ENCODE measurements around the gene PPP1R9A.

GRCh38 chr7:95255691-95256090, 348.3 kb downstream of the PPP1R9A start:
- TF ChIP-seq, protein P1, sequence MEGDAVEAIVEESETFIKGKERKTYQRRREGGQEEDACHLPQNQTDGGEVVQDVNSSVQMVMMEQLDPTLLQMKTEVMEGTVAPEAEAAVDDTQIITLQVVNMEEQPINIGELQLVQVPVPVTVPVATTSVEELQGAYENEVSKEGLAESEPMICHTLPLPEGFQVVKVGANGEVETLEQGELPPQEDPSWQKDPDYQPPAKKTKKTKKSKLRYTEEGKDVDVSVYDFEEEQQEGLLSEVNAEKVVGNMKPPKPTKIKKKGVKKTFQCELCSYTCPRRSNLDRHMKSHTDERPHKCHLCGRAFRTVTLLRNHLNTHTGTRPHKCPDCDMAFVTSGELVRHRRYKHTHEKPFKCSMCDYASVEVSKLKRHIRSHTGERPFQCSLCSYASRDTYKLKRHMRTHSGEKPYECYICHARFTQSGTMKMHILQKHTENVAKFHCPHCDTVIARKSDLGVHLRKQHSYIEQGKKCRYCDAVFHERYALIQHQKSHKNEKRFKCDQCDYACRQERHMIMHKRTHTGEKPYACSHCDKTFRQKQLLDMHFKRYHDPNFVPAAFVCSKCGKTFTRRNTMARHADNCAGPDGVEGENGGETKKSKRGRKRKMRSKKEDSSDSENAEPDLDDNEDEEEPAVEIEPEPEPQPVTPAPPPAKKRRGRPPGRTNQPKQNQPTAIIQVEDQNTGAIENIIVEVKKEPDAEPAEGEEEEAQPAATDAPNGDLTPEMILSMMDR (IDR thresholded peaks at IDR 0.05; ENCODE audit: borderline replicate concordance, extremely low read depth, low read length, poor library complexity, severe bottlenecking): no peak
- no peak for TF ChIP-seq EZH2 (IDR thresholded peaks at IDR 0.05; ENCODE audit: borderline replicate concordance, low read depth, low read length, severe bottlenecking)
